ENCODE data around the gene PCSK2.

Gene PCSK2

GRCh38 chr20:17406051-17406590 lies 179.3 kb downstream of the PCSK2 start:
- DNase-seq = no peak

GRCh38 chr20:17407550-17407949 lies 180.7 kb downstream of the PCSK2 start:
- DNase-seq = no peak

- DNase-seq = no peak
Measured at GRCh38 chr20:17417225-17417624, 190.4 kb downstream of the PCSK2 start.

- DNase-seq = no peak
Measured at GRCh38 chr20:17418737-17419136, 191.9 kb downstream of the PCSK2 start.

GRCh38 chr20:17419479-17420041 lies 192.7 kb downstream of the PCSK2 start:
- no peak for DNase-seq

GRCh38 chr20:17421493-17421892 lies 194.7 kb downstream of the PCSK2 start:
- DNase-seq = no peak

- DNase-seq = no peak
Measured at GRCh38 chr20:17423782-17424181, 196.9 kb downstream of the PCSK2 start.

- DNase-seq = no peak
Measured at GRCh38 chr20:17427638-17428037, 200.8 kb downstream of the PCSK2 start.

- peak; percentile 82 for DNase-seq
Measured at GRCh38 chr20:17430125-17430950, 203.5 kb downstream of the PCSK2 start.

- peak; percentile 55 for DNase-seq
Measured at GRCh38 chr20:17431621-17432364, 205.0 kb downstream of the PCSK2 start.

GRCh38 chr20:17436664-17437063 lies 209.8 kb downstream of the PCSK2 start:
- DNase-seq = no peak

GRCh38 chr20:17437251-17437650 lies 210.4 kb downstream of the PCSK2 start:
- no peak for DNase-seq

GRCh38 chr20:17438436-17439039 lies 211.7 kb downstream of the PCSK2 start:
- DNase-seq = no peak

GRCh38 chr20:17439616-17440296 lies 212.9 kb downstream of the PCSK2 start:
- no peak for DNase-seq

- no peak for DNase-seq
Measured at GRCh38 chr20:17441745-17442144, 214.9 kb downstream of the PCSK2 start.

- no peak for DNase-seq
Measured at GRCh38 chr20:17442588-17442987, 215.7 kb downstream of the PCSK2 start.

GRCh38 chr20:17443131-17443858 lies 216.5 kb downstream of the PCSK2 start:
- DNase-seq = no peak

GRCh38 chr20:17444091-17444490 lies 217.3 kb downstream of the PCSK2 start:
- no peak for DNase-seq

- DNase-seq = no peak
Measured at GRCh38 chr20:17445543-17445942, 218.7 kb downstream of the PCSK2 start.

GRCh38 chr20:17446171-17446570 lies 219.3 kb downstream of the PCSK2 start:
- no peak for DNase-seq

- DNase-seq = no peak
Measured at GRCh38 chr20:17448071-17448470, 221.2 kb downstream of the PCSK2 start.

GRCh38 chr20:17449031-17449430 lies 222.2 kb downstream of the PCSK2 start:
- DNase-seq = no peak
